Urinary bladder (tissue), 4 donors: ENCODE data around the gene PROB1. TPM values are rescaled to one million over a fixed set of nuclear protein-coding genes. Genes with fewer than 3 reads are reported as not detected.
"Not testable (repeated sequence)": the region's sequence is repeated elsewhere in the genome, so short reads cannot be mapped to it uniquely, and the experiment has no call there.

Experiments
- DNase-seq: peaks from one replicate; pipeline ENCODE4 v3.0.0-alpha.2; 2015; ENCODE audit errors: extremely low spot score
- H3K27ac ChIP-seq: one replicate; pipeline ENCODE4 v1.5.1; 2013; ENCODE audit warnings: low read depth, mild to moderate bottlenecking, moderate library complexity
- H3K36me3 ChIP-seq: one replicate; pipeline ENCODE4 v1.6.1; 2013; ENCODE audit warnings: mild to moderate bottlenecking, moderate library complexity; ENCODE audit not compliant: insufficient read depth
- H3K4me1 ChIP-seq: one replicate; pipeline ENCODE4 v1.6.1; 2013; ENCODE audit warnings: mild to moderate bottlenecking, moderate library complexity; ENCODE audit not compliant: insufficient read depth
- H3K4me3 ChIP-seq: one replicate; pipeline ENCODE4 v1.5.1; 2013; ENCODE audit warnings: low read depth, low read length
- WGBS: extraction: QIAGEN DNeasy Blood & Tissue Kit; methylation state at CpG from one replicate; pipeline ENCODE4 v1.1.7; 2013; 5-methylcytosine and 5-hydroxymethylcytosine counted together
- polyA plus RNA-seq: library from polyadenylated mRNA; stranded (reverse); fragments of 200-250 nt; gene quantifications from one replicate; pipeline ENCODE4 v1.2.3, GENCODE V29; 2013
- total RNA-seq: library from RNA; depleted of rRNA; stranded (reverse); fragments of >200 nt; gene quantifications from one replicate; pipeline ENCODE4 v1.2.3, GENCODE V29; 2014
- donor health status: healthy with polysubstance abuse.
- donor health status: healthy.

PROB1 gene
- total and polyA plus RNA-seq, 2 donors = 1.4 to 3.1 TPM

DNA sequence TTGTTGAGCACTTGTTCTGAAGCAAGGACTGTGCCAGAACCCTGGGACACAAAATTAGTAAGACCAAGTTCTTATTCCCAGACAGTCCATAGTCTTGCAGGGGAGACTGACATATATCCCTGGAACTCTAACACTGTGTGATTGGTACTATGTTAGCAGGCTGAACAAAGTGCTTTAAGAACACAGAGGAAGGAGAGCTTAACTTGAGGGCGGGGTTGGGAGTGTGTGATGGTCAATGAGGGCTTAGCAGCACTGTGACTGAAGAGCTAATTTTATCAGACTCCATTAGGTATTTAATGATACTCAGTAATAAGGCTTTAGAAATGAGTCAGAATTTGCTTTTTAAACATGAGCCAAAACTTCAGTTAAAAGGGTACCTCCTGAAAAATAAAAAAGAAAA, 23.9 kb upstream of the PROB1 start:
- Histone ChIP-seq H3K27ac (no peak overlapping the region), H3K36me3 (no peaks in the 10 kb centered on the region), H3K4me3 (no peak overlapping the region), H3K4me1 (no peaks in the 10 kb centered on the region)
- WGBS = 83% methylated on average over 1 of the region's 1 CpG
- DNase-seq = no peak

DNA sequence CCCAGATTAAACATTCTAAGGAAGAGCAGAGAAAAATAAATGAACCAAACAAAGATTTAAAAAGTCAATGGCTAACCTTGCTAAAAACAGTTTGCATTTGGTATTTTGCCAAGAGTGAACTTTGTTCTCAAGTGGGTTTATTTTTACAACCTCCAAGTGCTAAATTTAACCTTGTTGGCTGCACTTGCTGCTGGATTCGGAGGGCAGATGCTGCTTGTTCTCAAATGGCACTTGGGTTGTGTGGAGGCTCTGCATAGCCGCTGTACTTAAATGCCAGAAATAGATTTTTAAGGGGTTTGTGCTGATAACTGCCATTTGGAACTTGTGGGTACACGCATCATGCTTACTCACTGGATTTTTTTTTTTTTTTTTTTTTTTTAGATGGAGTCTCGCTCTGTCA, 22.3 kb upstream of the PROB1 start:
- no peaks in the 10 kb centered on the region for H3K36me3 ChIP-seq
- WGBS = 31% methylated on average over 4 of the region's 4 CpGs
- H3K4me1 ChIP-seq = no peaks in the 10 kb centered on the region
- DNase-seq = no peak
- H3K4me3 ChIP-seq = no peak overlapping the region
- no peak overlapping the region for H3K27ac ChIP-seq

DNA sequence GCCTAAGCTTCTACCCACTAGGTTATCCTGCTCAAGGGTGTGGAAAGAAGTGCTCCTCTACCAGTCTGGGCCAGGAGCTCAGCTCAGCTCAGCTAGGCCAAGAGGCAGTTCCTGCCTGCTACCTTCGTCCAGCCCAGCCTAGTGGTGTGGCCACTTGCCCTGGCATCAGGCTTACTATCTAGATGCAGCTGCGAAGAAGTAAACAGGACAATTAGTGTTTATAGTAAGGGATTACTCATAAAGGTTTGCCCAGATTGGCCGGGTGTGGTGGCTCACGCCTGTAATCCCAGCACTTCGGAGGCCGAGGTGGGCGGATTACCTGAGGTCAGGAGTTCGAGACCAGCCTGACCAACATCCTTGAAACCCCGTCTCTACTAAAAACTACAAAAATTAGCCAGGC, 21.7 kb upstream of the PROB1 start:
- Histone ChIP-seq H3K36me3 (no peaks in the 10 kb centered on the region), H3K27ac (no peak overlapping the region), H3K4me1 (no peaks in the 10 kb centered on the region), H3K4me3 (no peak overlapping the region)
- no peak for DNase-seq
- 48% methylated on average over 9 of the region's 9 CpGs for WGBS

DNA sequence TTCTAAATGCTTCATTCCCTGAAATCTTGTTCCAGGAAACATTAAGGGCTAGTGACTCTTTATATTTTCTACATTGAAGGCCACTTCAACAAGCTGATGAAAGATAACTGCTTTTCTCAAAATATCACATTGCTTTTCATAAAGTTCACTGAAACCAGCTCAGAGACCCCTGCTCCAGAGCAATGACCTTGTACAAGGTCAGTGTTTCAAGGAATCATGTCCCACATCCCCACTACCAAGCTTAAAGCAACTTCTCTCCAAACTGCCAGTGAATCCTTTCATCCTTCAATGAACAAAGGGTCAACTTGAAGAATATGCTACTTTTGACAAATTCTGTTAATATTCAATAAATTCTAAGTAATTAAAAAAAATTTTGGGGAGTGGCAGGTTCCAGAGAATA, 21.0 kb upstream of the PROB1 start:
- no peak overlapping the region for H3K27ac ChIP-seq
- no peaks in the 10 kb centered on the region for H3K4me1 ChIP-seq
- DNase-seq = no peak
- H3K4me3 ChIP-seq = no peak overlapping the region
- H3K36me3 ChIP-seq = no peaks in the 10 kb centered on the region

DNA sequence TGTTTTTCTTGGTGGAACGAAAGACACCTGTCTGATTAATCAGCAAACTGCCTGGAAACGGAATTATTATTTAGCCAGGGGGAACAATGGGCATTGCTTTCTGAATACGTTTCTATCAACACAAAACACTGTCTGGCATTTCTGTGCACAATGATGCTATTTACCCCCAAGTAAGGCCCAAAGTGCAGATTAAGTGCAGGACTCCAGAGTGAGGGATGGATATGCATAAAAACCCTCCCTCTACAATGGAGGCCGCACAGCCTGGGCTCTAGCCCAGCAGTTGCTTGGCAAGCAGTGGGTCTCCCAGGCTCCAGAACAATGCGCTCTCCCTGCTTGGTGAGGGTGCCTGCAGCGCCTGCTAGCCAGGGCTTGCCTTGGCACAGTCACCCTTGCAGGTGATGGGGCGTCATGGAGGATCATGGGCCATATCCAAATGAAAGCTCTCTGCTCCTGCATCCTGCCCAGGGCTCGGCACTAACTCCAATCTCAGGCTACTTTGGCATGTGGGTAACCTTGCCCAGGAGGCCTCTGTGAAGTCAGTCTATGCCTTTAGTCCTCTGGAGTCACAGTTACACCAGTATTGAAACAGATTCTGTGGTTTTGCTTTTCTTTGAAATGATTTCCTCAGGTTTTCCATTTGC, 20.4 kb upstream of the PROB1 start:
- H3K27ac ChIP-seq = no peak overlapping the region
- H3K4me3 ChIP-seq = no peak overlapping the region
- no peaks in the 10 kb centered on the region for H3K36me3 ChIP-seq
- 54% methylated on average over 8 of the region's 8 CpGs for WGBS
- no peaks in the 10 kb centered on the region for H3K4me1 ChIP-seq
- no peak for DNase-seq

DNA sequence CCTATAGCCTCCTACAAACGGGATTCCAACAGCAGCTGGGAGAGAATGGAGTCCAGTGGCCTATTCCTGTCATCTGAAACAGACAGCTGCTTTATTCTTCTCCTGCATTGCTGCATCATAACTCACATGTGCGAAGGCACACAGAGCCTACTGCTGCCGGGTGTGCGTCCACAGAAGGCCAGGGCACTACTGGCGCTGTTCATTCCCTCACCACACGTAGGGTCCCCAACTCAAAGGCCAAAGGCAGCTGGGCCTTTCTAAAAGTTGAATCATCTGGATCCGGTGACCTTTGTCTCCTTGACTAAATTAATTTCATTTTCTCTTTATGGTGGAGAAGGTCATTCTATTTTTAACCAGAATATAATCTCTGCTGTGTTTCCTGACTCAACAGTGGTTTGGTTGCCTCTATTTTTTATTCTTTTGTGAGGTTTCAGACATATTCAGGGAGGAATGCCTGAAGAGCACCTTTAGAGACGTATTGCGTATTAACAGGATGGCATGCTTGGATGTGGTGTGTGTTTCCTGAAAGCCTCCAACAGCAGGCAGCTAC, 19.8 kb upstream of the PROB1 start:
- no peak for DNase-seq
- Histone ChIP-seq H3K4me3 (no peak overlapping the region), H3K27ac (no peak overlapping the region), H3K4me1 (no peaks in the 10 kb centered on the region), H3K36me3 (no peaks in the 10 kb centered on the region)
- WGBS = 76% methylated on average over 9 of the region's 9 CpGs

DNA sequence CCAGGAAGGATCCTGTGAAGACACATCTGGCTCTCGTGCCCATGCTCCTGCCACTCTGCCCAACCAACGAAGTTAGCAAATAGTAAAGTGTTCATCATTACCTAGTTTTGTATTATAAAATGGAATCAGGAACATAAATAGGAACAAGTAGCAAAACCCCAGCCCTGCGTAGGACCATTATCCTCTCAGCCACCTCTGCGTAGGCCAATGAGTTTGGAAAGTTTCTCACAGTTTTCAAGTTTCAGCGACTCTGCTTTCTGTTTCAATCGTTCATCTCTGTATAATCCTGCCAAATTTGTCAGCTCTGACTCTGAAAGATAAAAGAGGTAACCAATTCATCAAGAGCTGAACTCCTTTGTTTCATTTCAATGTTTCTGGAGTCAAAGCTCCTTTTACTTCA, 19.1 kb upstream of the PROB1 start:
- no peaks in the 10 kb centered on the region for H3K4me1 ChIP-seq
- WGBS = 90% methylated on average over 6 of the region's 6 CpGs
- H3K27ac ChIP-seq = no peak overlapping the region
- no peak overlapping the region for H3K4me3 ChIP-seq
- H3K36me3 ChIP-seq = no peaks in the 10 kb centered on the region
- no peak for DNase-seq

DNA sequence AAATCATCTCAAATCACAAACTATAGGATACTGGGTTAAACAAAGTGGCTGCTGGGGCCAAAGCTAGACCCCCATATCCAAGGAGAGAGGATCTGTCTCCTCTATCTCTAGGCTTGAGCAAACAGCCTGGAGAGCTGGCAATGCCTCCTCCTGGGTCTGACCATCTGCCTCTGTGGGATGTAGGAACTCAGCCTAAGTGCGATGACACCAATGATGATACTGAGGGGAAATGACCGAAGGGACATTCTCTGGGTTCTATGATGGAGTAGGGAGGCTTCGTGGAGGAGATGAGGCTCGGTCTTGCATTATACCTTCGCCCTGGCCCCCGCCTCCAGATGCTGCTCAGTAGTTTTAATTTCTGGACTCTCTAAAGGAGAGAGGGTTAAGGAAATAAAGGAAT, 18.2 kb upstream of the PROB1 start:
- Histone ChIP-seq H3K27ac (no peak overlapping the region), H3K4me3 (no peak overlapping the region), H3K4me1 (no peaks in the 10 kb centered on the region), H3K36me3 (no peaks in the 10 kb centered on the region)
- 99% methylated on average over 6 of the region's 6 CpGs for WGBS
- no peak for DNase-seq

DNA sequence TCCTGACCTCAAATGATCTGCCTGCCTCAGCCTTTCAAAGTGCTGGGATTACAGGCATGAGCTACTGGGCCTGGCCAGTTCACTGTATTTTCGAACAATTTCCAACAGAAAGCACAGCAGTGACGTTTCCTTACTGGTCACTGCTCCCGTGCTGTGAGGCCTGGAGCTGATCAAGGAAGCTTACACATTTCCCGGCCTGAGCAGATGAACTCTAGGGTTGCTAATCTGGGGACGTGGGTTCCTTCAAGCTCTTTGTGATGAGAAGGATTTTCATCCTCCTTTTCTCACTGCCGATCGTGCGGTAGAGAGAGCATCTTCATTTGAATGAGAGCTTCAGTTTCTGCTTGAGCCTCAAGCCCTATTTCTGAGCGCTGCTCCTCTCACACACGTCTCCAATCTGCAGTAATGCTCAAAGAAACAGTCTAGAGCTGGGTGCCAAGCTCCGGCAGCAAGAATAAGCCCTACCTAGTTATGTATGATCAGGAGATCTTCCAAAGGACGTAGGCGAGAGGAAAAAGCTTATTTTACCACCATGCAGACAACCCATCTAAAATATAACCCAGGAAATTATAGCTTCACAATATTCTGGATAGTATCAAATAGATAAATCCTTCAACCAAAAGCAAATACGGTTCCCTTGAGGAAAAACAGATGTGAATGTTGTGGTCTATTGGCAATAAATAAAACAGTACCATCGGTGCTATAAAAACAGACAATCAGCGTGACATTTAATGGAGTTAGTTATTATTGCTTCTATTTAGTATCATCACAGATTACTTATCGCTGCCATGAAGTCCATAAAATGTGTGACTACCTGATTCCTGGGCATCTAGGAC, 16.3 kb upstream of the PROB1 start:
- H3K4me1 ChIP-seq = no peaks in the 10 kb centered on the region
- no peaks in the 10 kb centered on the region for H3K36me3 ChIP-seq
- no peak for DNase-seq
- no peak overlapping the region for H3K4me3 ChIP-seq
- 36% methylated on average over 17 of the region's 17 CpGs for WGBS
- H3K27ac ChIP-seq = no peak overlapping the region

DNA sequence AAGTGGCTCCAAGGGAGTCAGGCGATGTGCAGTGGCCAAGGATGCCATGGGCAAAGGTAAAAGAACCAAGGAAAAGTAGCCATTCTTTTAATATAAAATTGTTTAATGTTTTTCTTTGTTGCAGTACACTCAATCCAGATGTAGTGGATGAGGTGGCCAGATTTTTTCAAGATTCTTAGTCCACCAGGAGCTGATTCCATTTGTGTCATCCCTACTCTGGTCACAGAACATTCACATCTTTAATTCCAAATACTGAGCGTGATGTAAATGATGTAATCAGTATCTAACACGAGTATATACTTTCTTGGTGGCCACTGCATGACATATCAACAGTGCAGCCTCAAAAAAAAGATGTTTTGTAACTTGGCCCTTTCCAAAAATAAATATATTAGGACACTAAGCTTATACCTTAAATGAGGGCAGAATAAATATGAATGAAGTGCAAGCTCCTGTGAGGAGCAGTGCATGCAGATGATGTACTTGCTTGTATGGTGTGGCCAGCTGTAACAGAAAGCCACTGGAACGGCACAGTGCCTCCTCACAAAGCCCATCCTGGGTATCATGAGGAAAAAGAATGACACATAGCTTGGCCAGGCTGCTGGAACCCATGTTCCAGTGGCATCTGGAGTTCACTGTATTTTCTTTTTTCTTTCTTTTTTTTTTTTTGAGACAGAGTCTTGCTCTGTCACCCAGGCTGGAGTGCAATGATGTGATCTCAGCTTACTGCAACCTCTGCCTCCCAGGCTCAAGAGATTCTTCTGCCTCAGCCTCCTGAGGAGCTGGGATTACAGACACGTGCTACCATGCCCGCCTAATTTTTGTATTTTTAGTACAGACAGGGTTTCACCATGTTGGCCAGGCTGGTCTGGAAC, 15.5 kb upstream of the PROB1 start:
- H3K27ac ChIP-seq = no peak overlapping the region
- no peaks in the 10 kb centered on the region for H3K4me1 ChIP-seq
- DNase-seq = no peak
- no peak overlapping the region for H3K4me3 ChIP-seq
- no peaks in the 10 kb centered on the region for H3K36me3 ChIP-seq
- WGBS = 54% methylated on average over 6 of the region's 6 CpGs

DNA sequence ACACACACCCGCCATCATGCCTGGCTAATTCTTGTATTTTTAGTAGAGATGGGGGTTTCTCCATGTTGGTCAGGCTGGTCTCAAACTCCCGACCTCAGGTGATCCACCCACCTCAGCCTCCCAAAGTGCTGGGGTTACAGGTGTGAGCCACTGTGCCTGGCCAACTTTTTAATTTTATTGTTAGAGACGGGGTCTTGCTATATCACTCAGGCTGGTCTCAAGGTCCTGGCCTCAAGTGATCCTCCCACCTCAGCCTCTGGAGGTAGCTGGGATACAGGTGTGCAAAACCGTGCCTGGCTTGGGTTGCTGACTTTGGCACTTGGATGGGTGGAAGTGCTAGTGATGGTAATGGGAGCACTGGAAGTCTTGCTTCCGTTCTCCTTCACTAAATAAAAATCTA, 14.2 kb upstream of the PROB1 start:
- not testable (repeated sequence) for H3K36me3 ChIP-seq, DNase-seq, H3K4me1 ChIP-seq, H3K27ac ChIP-seq, H3K4me3 ChIP-seq
- WGBS = 80% methylated on average over 5 of the region's 5 CpGs

DNA sequence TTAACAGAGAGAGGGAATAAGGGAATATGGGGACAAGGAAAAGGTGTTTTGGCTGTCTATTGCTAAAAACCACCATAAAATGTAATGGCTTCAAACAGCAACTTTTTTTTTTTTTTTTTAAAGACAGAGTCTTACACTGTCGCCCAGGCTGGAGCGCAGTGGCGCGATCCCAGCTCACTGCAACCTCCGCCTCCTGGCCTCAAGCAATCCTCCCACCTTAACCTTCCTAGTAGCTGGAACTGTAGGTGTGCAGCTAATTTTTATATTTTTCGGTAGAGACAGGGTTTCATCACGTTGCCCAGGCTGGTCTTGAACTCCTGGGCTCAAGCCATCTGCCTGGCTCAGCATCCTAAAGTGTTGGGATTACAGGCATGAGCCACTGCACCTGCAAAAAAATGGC, 13.3 kb upstream of the PROB1 start:
- DNase-seq = no peak
- 93% methylated on average over 7 of the region's 7 CpGs for WGBS
- no peaks in the 10 kb centered on the region for H3K36me3 ChIP-seq
- H3K4me1 ChIP-seq = no peaks in the 10 kb centered on the region
- H3K4me3 ChIP-seq = no peak overlapping the region
- no peak overlapping the region for H3K27ac ChIP-seq

DNA sequence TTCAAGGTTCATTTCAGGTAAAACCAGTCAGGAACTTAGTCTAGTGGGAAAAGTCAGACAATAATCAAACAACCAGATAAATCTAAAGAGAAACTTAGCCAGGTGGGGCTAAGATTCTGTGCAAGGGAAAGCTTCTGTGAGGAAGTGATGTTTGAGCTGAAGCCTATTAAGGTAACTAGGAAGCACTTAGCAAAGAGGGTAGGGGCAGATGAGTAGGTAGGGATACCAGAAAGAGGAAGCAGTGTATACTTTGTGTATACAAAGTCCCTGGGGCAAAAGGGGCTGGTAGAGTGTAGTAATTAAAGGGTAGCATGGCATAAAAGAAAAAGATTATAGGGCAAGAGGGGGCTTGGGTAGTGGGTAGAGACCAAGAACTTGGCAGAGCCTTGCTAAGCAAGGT, 12.6 kb upstream of the PROB1 start:
- H3K4me3 ChIP-seq = no peak overlapping the region
- H3K27ac ChIP-seq = no peak overlapping the region
- no peak for DNase-seq
- no peaks in the 10 kb centered on the region for H3K36me3 ChIP-seq
- H3K4me1 ChIP-seq = no peaks in the 10 kb centered on the region
